ENCODE results near the gene SUCLG2. TPM values are rescaled to one million over a fixed set of nuclear protein-coding genes. Genes with fewer than 3 reads are reported as not detected.
"Not testable (repeated sequence)": the region's sequence is repeated elsewhere in the genome, so short reads cannot be mapped to it uniquely, and the experiment has no call there.

SUCLG2 gene
- total and polyA plus RNA-seq, 7 donors, result 63.1 to 289 (median 70.9) TPM

- 93 to 95% methylated on average over 7 of the region's 7 CpGs for WGBS, 2 donors
- no peak for DNase-seq
- intact Hi-C loops (cut with DNase I), result no loop called here
Observed at GRCh38 chr3:67559029-67559605, 95.3 kb downstream of the SUCLG2 start.

GRCh38 chr3:67558426-67558825 is 96.0 kb downstream of the SUCLG2 start:
- intact Hi-C loops (cut with DNase I), result no loop called here
- DNase-seq, result peak; percentile 71
- Histone ChIP-seq H3K4me3 (no peak overlapping the region), H3K36me3 (peaks cover 0 to 8% (median 0%) of the 10 kb centered on the region in 4 donors), H3K27ac (no peak overlapping the region), H3K4me1 (no peaks in the 10 kb centered on the region), H3K9me3 (no peaks in the 10 kb centered on the region), H3K27me3 (no peaks in the 10 kb centered on the region)
- WGBS, 2 donors, result 84 to 91% methylated on average over 4 of the region's 4 CpGs
- TF ChIP-seq POLR2AphosphoS5 (IDR thresholded peaks at IDR 0.05), result peak in 1 of 4 donors; percentile 17
- TF ChIP-seq EP300 (IDR thresholded peaks at IDR 0.05), result no peak

More at GRCh38 chr3:67559029-67559605, 95.3 kb downstream of the SUCLG2 start:
- no peaks in the 10 kb centered on the region for H3K4me1 ChIP-seq
- H3K27me3 ChIP-seq, result no peaks in the 10 kb centered on the region
- H3K27ac ChIP-seq, result no peak overlapping the region
- TF ChIP-seq CTCF (IDR thresholded peaks at IDR 0.05) (no peak), POLR2A (IDR thresholded peaks at IDR 0.05) (no peak), EP300 (IDR thresholded peaks at IDR 0.05) (no peak), POLR2AphosphoS5 (IDR thresholded peaks at IDR 0.05) (no peak)
- no peak overlapping the region for H3K4me3 ChIP-seq
- peaks cover 0 to 8% (median 0%) of the 10 kb centered on the region in 4 donors for H3K36me3 ChIP-seq
- no peaks in the 10 kb centered on the region for H3K9me3 ChIP-seq

GRCh38 chr3:67557848-67558355 is 96.5 kb downstream of the SUCLG2 start:
- intact Hi-C loops (cut with DNase I), result no loop called here
- 76 to 86% methylated on average over 3 of the region's 3 CpGs for WGBS, 2 donors
- H3K9me3 ChIP-seq, result no peaks in the 10 kb centered on the region
- DNase-seq, result no peak
- H3K27me3 ChIP-seq, result no peaks in the 10 kb centered on the region
- H3K4me3 ChIP-seq, result no peak overlapping the region
- no peaks in the 10 kb centered on the region for H3K4me1 ChIP-seq
- peaks cover 0 to 8% (median 0%) of the 10 kb centered on the region in 4 donors for H3K36me3 ChIP-seq
- no peak for TF ChIP-seq EP300 (IDR thresholded peaks at IDR 0.05)
- H3K27ac ChIP-seq, result no peak overlapping the region

GRCh38 chr3:67551361-67552016 is 102.9 kb downstream of the SUCLG2 start:
- Histone ChIP-seq H3K27me3 (no peaks in the 10 kb centered on the region), H3K9me3 (no peaks in the 10 kb centered on the region), H3K4me3 (no peak overlapping the region), H3K27ac (no peak overlapping the region), H3K4me1 (no peaks in the 10 kb centered on the region), H3K36me3 (no peaks in the 10 kb centered on the region)
- WGBS, 2 donors, result 84 to 86% methylated on average over 6 of the region's 6 CpGs
- no peak for TF ChIP-seq CTCF (IDR thresholded peaks at IDR 0.05)
- TF ChIP-seq POLR2AphosphoS5 (IDR thresholded peaks at IDR 0.05), result no peak
- no peak for TF ChIP-seq EP300 (IDR thresholded peaks at IDR 0.05)
- no peak for TF ChIP-seq POLR2A (IDR thresholded peaks at IDR 0.05)
- intact Hi-C loops (cut with DNase I), result no loop called here
- no peak for DNase-seq

- H3K27ac ChIP-seq, result no peak overlapping the region
- no peaks in the 10 kb centered on the region for H3K9me3 ChIP-seq
- TF ChIP-seq EP300 (IDR thresholded peaks at IDR 0.05) (no peak), POLR2A (IDR thresholded peaks at IDR 0.05) (no peak)
- 90 to 97% methylated on average over 7 of the region's 7 CpGs for WGBS, 2 donors
- H3K27me3 ChIP-seq, result no peaks in the 10 kb centered on the region
- no peaks in the 10 kb centered on the region for H3K4me1 ChIP-seq
- H3K4me3 ChIP-seq, result no peak overlapping the region
- intact Hi-C loops (cut with DNase I), result no loop called here
- no peaks in the 10 kb centered on the region for H3K36me3 ChIP-seq
- DNase-seq, result no peak
Observed at GRCh38 chr3:67550541-67550940, 103.9 kb downstream of the SUCLG2 start.

GRCh38 chr3:67542502-67543250 is 111.7 kb downstream of the SUCLG2 start:
- intact Hi-C loops (cut with DNase I); DNase-seq; H3K4me1 ChIP-seq; H3K27ac ChIP-seq; H3K9me3 ChIP-seq; H3K36me3 ChIP-seq; H3K4me3 ChIP-seq; H3K27me3 ChIP-seq: not testable (repeated sequence)
- WGBS, 2 donors, result 92 to 96% methylated on average over 3 of the region's 3 CpGs
